GM08714 (cell line): ENCODE results near the gene TOX4.
"Not testable (repeated sequence)": the region's sequence is repeated elsewhere in the genome, so short reads cannot be mapped to it uniquely, and the experiment has no call there.

ENCODE experiments used
- H3K4me3 ChIP-seq: fragments of 200-500 bp; sonication (Bioruptor generic); 2 replicates; pipeline ENCODE4 v1.5.1; 2014; ENCODE audit warnings: mild to moderate bottlenecking, low read length, inconsistent platforms
- ZNF274 ChIP-seq: IDR thresholded peaks from 2 replicates; pipeline ENCODE4 v1.6.1; 2012; ENCODE audit warnings: mild to moderate bottlenecking, low read depth, low read length

Gene TOX4

DNA sequence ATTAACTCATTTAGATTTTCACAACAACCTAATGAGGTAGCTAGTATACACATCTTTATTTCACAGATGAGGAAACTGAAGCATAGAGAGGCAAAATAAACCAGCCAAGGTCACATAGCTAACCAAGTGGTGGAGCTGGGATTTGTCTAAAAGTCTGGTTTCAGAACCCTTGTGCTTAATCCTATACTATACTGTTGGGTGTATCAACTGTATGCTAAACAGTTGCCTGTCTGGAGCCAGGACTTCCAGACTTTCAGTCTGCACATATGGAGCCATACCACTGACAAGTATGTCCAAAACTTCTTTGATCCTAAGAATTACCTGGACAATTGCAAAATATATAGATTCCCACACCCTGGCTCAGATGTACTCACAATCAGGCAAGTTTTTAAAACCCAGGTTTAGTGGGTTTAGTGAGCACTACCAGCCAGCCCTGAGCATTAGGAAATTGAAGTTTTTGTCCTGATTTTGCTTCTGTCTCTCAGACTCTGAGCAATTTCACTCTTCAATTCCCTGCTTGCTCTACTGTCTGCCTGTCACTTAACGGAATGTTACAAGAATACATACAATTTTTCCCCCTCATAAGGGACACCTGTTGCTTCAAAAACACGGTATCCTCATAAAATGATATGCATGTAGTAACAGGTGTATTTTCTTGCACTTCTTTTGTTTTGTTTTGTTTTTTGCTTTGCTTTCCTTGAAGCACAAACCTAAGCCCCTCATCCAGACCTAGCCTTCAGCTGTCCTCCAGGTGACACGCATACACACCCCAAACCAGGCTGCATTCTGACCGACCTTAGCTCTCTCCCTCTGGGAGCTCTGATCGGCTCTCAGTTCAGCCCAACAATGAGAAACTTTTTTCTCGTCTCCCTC is 58.8 kb downstream of the TOX4 start:
- TF ChIP-seq ZNF274: no peak
- no peak overlapping the region for H3K4me3 ChIP-seq

DNA sequence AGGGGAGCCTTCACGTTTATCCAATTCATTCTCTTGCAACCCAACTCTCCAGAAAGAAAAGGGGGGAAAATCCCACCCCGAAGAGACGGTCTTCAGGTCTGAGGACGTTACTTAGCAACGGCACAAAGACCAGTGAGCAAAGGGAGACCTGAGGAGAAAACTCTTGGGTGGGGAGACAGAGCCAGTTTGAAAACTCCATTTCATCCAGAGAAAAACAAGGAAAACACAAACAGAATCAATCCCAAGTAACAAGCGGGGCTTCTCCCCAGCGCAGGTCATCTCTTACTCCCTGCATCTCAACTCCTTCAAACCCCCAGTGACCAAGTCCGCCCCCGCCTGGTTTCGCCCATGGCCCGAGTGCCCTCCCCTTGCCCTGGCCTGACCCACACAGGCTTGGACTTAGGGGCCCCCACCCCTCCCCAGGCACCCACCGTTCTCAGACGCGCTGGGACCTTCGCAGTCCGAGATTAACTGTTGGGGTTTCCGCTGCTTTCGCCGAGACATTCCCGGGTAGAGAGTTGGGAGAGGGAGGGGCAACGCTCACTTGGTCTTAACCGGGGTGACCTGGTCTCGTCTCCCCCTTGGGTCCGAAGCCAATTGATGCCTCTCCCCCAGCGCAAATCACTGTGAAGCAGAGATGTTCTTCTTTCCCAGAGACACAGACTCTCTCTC is 59.6 kb downstream of the TOX4 start:
- no peak for TF ChIP-seq ZNF274
- no peak overlapping the region for H3K4me3 ChIP-seq

DNA sequence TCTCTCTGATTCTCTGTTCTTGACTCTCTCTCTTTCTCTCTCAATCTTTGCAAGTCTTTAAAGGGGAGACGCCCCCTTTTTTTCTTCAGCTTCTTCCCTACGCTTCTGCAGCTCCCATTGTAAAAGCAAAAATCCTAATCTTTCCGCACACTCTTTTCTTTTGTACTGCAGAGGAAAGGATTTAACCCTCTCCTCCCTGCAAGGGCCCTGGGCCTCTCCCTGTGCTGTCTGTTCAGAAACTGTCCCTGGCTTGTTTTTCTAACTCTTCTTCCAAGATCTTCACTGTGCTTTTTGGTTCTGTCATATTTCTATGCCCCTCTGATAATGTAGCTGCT is 60.1 kb downstream of the TOX4 start:
- no peak overlapping the region for H3K4me3 ChIP-seq
- no peak for TF ChIP-seq ZNF274

GRCh38 chr14:21539189-21539940 is 62.4 kb downstream of the TOX4 start:
- H3K4me3 ChIP-seq: no peak overlapping the region
- no peak for TF ChIP-seq ZNF274

DNA sequence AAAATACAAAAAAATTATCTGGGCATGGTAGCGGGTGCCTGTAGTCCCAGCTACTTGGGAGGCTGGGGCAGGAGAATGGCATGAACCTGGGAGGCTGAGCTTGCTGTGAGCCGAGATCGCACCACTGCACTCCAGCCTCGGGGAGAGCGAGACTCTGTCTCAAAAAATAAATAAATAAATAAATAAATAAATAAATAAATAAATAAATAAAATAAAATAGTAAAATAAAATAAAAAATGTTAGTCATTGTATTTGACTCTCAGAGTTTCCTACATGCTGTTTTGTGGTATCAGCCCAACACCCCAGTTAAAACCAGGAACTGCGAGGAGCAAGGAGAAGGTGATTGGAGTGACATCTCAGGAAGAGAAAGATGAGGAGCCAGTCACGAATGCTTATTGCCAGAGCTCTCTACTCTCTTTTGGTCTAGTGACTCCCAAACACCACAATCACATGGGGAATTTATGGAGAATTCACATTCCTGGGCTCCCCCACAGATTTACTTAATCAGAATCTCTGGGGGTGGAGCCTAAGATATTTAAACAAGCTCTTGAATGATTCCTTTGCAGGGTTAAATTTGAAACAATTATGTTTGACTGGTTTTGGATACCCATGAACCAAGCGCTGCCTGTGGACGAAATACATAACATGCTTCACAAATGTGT is 64.5 kb downstream of the TOX4 start:
- TF ChIP-seq ZNF274: no peak
- no peak overlapping the region for H3K4me3 ChIP-seq

- H3K4me3 ChIP-seq: no peak overlapping the region
- TF ChIP-seq ZNF274: no peak
Measured at GRCh38 chr14:21543521-21543960, 66.5 kb downstream of the TOX4 start.

GRCh38 chr14:21543963-21544362 is 67.0 kb downstream of the TOX4 start:
- no peak for TF ChIP-seq ZNF274

GRCh38 chr14:21544588-21544987 is 67.6 kb downstream of the TOX4 start:
- H3K4me3 ChIP-seq: not testable (repeated sequence)

More at GRCh38 chr14:21543963-21544362, 67.0 kb downstream of the TOX4 start:
- no peak overlapping the region for H3K4me3 ChIP-seq
